HG03064 (cell line): ENCODE results near the gene GPR22.

Experiments used
- ATAC-seq: cut with Tn5 transposase; IDR thresholded peaks from one replicate; pipeline ENCODE4 v1.9.1; 2021; ENCODE audit warnings: low read depth; ENCODE audit not compliant: unreplicated experiment

GPR22 gene

GRCh38 chr7:107469929-107470328, at the start of gene GPR22:
Gene GPR22 (plus strand): TSS chr7:107470057. CDS start chr7:107474061, 4,004 bp downstream.
- ATAC-seq = no peak

GRCh38 chr7:107427462-107427861, 42.4 kb upstream of the GPR22 start:
- no peak for ATAC-seq

DNA sequence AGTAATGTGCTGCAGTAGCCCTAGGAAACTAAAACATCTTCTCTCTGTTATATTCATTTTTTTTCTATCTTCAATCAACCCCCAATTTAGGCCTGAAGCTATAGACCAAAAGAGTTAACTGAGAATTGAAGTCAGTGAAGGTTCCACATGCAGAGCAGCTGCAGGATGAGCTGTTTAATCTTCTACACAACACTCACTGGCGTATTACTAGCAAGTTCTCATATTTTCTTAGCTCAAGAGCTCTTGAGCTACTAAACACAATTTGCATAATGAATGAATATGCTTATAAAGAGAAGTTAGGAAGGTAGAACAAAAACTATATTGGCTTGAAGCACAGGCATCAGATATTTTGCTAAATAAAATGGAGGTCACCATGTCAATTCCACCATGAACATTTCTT, 41.2 kb upstream of the GPR22 start:
- no peak for ATAC-seq

DNA sequence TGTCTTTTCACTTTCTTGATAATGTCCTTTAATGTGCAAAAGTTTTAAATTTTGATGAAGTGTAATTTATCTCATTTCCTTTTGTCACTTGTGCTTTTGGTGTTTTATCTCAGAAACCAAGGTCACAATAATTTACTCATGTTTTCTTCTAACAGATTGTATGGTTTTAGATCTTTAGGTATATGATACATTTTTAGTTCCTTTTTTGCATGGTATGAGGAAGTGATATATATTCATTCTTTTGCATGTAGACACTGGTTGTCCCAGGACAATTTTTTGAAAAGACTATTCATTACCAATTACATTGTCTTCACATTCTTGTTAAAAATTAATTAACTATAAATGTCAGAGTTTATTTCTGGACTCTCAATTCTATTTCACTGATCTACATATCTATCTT, 39.8 kb upstream of the GPR22 start:
- ATAC-seq = no peak

- no peak for ATAC-seq
These were observed 37.6 kb upstream of the GPR22 start for GRCh38 chr7:107432261-107432660.

DNA sequence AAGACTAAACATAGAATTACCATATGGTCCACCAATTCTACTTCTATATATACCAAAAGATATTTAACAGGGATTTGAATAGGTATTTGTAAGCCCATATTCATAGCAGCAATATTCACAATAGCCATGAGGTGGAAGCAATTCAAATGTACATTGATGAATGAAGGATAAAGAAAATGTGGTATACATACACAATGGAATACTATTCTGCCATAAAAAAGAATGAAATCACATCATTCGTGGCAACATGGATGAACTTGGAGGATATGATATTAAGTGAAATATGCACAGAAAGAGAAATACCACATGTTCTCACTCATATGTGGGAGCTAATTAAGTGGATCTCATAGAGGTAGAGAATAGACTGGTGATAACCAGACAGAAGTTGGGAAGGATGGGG, 34.1 kb upstream of the GPR22 start:
- no peak for ATAC-seq

DNA sequence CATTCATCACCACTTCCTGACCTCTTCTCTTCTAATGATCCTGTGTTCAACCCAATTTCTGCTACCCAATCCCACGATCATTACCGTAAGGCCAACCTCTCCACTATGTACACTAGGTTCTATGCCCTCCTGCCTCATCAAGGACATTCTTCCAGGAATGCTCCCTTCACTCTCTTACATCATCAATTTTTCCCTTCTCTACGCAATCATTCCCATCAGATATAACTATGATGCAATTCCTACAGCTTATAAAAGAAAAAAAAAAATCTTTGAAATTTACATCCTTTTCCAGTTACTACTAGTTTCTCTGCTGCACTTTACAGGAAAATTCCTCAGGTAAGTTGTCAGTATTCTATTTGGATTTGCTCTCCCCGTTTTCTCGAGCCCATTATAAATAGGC, 30.8 kb upstream of the GPR22 start:
- ATAC-seq = no peak

DNA sequence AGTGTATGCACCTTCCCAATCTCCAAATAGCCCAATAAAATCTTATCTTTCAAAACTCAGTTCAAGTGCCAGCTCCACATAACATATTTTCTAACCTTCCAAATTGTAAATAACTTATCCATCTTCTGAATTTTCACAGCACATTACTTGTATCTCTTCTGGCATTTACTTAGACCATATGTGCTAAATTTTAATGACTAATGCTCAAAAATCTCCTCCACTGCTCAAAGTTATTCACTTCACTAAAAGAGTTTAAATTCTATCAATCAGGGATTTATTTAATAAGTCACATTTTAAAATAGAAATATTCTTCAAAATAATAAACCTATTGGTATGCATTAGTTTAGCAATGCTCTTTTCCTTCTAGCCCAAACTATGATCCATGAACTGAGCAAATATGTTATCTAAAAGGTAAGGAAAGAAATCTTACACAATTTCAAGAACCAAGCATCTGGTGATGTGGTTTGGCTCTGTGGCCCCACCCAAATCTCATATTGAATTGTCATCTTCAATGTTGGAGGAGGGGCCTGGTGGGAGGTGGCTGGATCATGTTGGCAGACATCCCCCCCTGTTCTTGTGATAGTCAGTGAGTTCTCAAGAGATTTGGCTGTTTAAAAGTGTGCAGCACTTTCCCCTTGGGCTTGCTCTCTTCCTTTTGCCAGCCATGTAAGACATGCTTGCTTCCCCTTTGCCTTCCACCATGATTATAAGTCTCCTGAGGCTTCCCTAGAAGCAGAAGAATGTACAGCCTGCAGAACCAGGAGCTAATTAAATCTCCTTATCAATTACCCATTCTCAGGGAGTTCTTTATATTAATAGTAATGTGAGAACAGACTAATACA, 28.1 kb upstream of the GPR22 start:
- no peak for ATAC-seq

DNA sequence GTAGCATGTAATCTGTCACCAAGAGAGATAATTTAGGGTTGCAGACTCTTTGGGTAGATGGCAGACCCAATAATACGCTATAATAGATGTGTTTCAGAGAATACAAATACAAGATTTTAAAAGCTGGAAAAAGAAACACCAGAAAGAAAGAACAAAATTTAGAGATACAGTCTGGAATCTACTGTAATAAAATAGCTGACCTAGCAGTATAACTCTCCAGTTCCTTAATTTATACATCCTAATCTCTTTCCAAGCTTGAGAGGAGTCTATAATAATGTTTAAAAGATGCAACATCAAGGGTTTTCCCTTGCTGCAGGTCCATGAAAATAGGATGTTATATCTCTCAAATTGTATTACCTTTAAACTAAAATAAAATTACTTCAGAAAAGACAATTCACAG, 27.2 kb upstream of the GPR22 start:
- ATAC-seq = no peak

GRCh38 chr7:107446531-107446930, 23.3 kb upstream of the GPR22 start:
- no peak for ATAC-seq

DNA sequence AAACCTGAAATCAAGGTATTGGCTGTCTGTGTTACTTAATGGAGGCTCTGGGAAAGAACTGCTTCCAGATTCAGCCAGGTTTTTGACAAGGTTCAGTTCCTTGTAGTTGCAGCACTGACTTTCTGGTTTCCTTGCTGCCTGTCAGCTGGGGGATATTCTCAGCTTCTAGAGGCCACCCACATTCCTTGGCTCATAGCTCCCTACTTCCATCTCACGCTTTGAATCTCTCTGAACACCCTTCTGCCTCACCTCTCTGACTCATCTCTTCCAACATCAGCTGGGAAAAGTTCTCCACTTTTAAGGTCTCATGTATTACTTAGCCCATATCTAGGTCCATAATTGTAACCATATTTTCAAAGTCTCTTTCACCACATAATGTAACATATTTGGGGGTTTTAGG, 22.9 kb upstream of the GPR22 start:
- no peak for ATAC-seq

DNA sequence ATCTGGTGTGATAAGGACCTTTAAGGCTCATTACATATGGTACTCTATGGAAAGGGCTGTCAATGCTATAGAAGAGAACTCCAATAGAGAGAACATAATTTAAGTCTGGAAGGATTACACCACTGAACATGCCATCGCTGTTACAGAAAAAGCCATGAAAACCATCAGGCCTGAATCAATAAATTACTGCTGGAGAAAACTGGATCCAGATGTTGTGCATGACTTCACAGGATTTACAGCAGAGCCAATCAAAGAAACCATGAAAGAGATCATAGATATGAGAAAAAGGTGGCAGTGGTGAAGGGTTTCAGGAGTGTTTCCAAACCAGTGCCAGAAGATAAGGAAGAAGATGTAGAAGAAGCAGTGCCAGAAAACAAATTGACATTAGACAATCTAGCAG, 18.9 kb upstream of the GPR22 start:
- no peak for ATAC-seq

GRCh38 chr7:107453388-107453787, 16.5 kb upstream of the GPR22 start:
- ATAC-seq = no peak

DNA sequence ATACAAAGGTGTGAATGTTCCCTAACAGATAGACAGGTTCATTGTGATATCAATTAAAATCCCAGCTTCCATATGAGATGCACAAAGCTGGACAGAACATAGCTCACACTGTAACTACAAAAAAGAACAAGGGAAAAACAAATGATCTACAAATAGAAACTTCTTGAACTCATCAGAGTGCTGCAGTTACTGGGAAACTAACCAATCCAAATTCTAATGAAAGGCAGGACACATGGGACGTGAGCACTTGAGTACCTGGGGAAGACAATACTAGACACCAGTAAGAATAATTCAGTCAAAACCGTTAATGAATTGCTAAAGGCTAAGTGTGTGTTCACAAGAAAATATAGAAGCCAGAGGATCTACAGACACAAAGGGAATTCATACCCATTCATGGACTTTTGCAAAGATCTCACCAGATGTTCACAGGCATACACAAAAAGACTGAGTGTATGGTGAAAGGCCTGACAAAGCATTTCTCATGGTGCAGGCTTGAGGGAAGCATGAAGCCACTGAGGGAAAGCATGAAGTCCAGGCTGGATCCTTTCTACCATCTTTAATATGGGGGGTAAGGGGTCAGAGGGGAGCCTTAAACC, 7.8 kb upstream of the GPR22 start:
- ATAC-seq = no peak

- no peak for ATAC-seq
These were observed 6.4 kb upstream of the GPR22 start for GRCh38 chr7:107463139-107464078.

DNA sequence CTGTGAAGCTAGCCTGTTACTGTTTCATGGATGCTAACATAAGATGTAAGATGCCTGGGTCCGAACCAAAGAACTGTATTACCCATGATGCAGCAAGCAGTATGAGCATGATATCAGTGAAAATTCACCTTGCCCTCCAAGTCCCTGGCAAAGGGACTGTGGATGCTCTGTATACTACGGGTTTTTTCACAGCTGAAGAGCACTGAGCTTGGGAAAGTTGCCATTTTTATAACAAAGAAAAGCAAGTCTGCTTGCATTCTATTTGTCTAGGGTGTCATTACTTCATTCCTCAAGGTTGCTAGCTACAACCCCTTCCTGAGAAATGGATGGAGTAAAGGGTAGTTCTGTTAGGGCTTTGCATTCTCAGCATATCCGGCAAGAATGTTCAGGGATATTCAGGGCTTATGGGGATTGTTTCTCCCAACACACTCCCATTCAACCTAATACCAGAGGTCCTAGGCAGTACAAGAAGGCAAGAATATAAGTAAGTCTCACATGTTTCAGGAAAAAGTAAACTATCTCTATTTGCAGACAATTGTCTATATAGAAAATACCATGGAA, 5.1 kb upstream of the GPR22 start:
- no peak for ATAC-seq

DNA sequence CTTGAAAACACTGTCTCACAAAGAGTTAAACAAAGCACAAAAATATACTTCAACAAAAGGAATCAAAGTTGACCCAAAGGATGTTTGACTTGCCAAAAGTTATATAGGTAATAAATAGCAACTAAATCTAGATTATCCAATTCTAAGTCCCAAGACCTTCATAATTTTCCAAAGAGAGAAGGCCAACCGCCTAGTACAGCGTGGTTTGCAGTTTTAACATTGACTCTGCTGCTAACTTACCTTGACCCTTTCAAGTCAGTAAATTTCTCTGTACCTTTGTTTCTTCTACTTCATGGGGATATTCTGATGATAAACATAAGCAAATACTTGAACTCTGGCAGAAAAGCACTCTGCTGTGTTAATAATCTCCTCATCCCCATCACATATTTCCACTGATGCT, 1.9 kb upstream of the GPR22 start:
- ATAC-seq = no peak

GRCh38 chr7:107468824-107469223, 1.0 kb upstream of the GPR22 start:
- no peak for ATAC-seq

DNA sequence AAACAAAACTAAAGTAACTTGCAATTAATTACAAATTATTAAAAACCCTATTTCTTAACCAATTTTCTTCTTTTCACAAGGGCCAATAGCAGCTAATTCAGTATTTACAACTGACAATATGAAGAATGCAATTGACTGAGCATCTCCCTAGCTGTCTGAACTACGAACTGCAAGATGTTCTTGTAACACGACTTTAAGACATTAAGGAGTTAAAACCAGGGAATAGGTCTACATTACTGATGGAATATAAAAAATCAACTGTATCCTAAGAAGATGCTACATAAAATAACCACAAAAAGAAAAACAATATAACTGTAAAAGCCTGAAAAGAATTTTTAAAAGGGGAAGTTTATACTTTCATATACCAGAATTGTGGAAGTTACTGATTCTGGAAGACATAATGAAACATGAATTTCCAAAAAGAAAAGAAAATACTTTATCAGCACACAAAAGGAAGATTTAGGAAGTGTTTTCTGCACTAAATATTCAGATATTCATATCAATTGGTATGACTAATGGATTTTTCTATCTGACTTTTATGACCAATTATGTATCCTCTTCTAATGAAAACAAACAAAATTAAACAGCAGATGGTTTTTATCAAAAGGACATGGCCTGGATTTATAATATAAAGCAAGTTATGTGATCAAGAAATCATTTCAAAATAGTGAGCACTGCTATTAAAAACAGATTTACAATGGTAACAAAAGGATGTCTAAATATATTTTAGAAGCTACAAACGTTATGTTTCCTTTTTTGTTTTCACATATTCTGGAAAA, 1.6 kb downstream of the GPR22 start:
- ATAC-seq = no peak

- ATAC-seq = no peak
These were observed 2.3 kb downstream of the GPR22 start for GRCh38 chr7:107472116-107472515.
